Kidney (tissue), 14 donors: ENCODE data around the gene IRF2BP2. TPM values are rescaled to one million over a fixed set of nuclear protein-coding genes. Genes with fewer than 3 reads are reported as not detected.
A peak's percentile ranks its signal among the peaks of the same experiment; 100 is the strongest.
"Not testable (repeated sequence)": the region's sequence is repeated elsewhere in the genome, so short reads cannot be mapped to it uniquely, and the experiment has no call there.

ENCODE experiments used
- DNase-seq, 5 donors: peaks; one replicate each; pipeline ENCODE4 v3.0.0-alpha.2; 2013 to 2020
- FAIRE-seq: peaks from 2 replicates; lab custom pipeline; 2012; peaks lifted over from hg19 to GRCh38; lab: Jason Lieb, UNC
- H3K27ac ChIP-seq, 2 donors: one replicate each; pipeline ENCODE4 v1.7.0; 2013; ENCODE audit warnings: low read depth in 2 of 2, low read length in 2 of 2, inconsistent platforms in 1 of 2
- H3K27me3 ChIP-seq: one replicate; pipeline ENCODE4 v1.7.1; 2013; ENCODE audit warnings: low read length, inconsistent platforms; ENCODE audit not compliant: control insufficient read depth, insufficient read depth
- H3K36me3 ChIP-seq, 3 donors: one replicate each; pipeline versions ENCODE4 v1.7.0 to v1.7.1; 2013; ENCODE audit warnings: low read length in 3 of 3, control low read depth in 1 of 3, inconsistent platforms in 1 of 3; ENCODE audit not compliant: insufficient read depth in 3 of 3, control insufficient read depth in 2 of 3
- H3K4me1 ChIP-seq, 3 donors: one replicate each; pipeline versions ENCODE4 v1.7.0 to v1.7.1; 2013; ENCODE audit warnings: low read length in 3 of 3, inconsistent platforms in 1 of 3, low read depth in 1 of 3; ENCODE audit not compliant: control insufficient read depth in 2 of 3, insufficient read depth in 2 of 3
- H3K4me3 ChIP-seq, 3 donors: one replicate each; pipeline versions ENCODE4 v1.7.0 to v1.8.1; 2013; ENCODE audit warnings: low read length in 3 of 3, control low read depth in 1 of 3, inconsistent platforms in 1 of 3
- H3K9ac ChIP-seq, 3 donors: one replicate each; pipeline versions ENCODE4 v1.7.0 to v1.7.1; 2013; ENCODE audit warnings: low read length in 3 of 3, control low read depth in 1 of 3, inconsistent platforms in 1 of 3
- H3K9me3 ChIP-seq, 3 donors: one replicate each; pipeline versions ENCODE4 v1.7.0 to v1.7.1; 2013; ENCODE audit warnings: low read length in 3 of 3, control low read depth in 1 of 3, inconsistent platforms in 1 of 3; ENCODE audit not compliant: control insufficient read depth in 2 of 3, insufficient read depth in 1 of 3
- CTCF ChIP-seq: IDR thresholded peaks from 3 replicates; pipeline ENCODE4 v1.5.1; 2012; ENCODE audit warnings: mild to moderate bottlenecking, moderate library complexity, borderline replicate concordance; ENCODE audit not compliant: insufficient read depth; ENCODE audit errors: extremely low read depth
- intact Hi-C: fragments of 100-400 bp; cut with DNase I; formaldehyde crosslinking; loops from one replicate; pipeline ENCODE4 v1.11.1; 2022
- polyA plus RNA-seq: library from polyadenylated mRNA; stranded (reverse); fragments of 350-450 nt; fragmentation: Illumina TruSeq; extraction: RNeasy Lipid Tissue Mini Kit (QIAGEN cat#74804); gene quantifications from one replicate; pipeline ENCODE4 v1.2.3, GENCODE V29; 2014; ENCODE audit warnings: low read depth, low replicate concordance; ENCODE audit not compliant: insufficient read depth
- total RNA-seq: library from RNA; stranded (reverse); fragmentation: NEBNext Ultra II Directional; extraction: Animal tissue kit (Norgen Biotek cat#: 25700); gene quantifications from one replicate; pipeline ENCODE4 v1.2.1, GENCODE V29; 2021
- donor health status: control.
- donor health status: control.
- donor health status: control.
- donor health status: control.
- donor health status: control.
- donor health status: DM: yes; HTN: yes; CAD: no.
- donor health status: Normal renal cell carcinoma (clear cell type).

Gene IRF2BP2
- total and polyA plus RNA-seq, 2 donors from 2014 or later, result 53.8 to 130 TPM

GRCh38 chr1:234639961-234640360 is 30.0 kb upstream of the IRF2BP2 start:
- Histone ChIP-seq H3K27me3 (no peaks in the 10 kb centered on the region), H3K4me1 (peaks cover 7 to 15% (median 9%) of the 10 kb centered on the region in 3 donors)

DNA sequence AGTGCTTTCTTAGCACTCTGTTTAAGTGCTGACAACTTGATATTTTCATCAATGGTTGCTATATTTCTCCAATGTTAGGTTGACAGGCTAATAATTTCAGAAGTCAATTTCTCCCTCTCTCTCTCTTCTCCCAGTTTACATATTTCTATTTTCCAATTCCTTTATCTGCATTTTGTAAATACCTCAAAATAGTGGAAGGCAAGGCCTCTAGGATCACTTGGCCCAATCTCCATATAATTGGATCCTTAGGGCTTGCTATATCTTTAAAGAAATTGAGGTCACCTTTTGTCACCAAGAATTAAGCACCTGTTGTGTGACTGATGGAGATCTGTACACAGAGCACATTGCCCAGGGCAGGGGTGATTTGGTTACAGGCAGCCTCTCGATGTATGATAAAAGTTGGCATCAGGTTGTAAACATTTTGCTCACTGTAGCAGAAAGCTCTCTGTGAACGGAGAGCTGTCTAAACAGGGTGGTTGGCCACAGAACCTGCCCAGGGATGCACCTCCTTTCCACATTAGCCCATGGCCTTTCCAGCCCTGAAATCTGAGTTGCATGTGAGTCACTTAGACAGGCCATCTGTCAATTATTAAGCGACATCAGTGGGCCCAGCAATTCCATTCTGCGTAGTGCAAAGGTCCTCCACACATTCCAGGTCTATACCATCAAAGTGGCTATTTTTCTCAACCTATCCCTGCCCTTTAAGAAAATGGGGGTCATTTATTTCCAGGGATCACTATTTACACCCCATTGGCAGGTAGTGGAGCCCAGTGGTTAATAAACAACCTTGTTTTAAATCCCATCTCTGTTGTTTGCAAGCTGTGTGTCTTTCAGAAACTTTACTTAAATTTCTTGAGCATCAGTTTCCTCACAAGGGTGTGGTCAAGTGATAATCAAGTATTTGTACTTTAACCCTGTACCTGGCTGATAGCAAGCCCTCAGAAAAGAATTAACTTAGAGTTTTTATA is 29.1 kb upstream of the IRF2BP2 start:
- H3K4me1 ChIP-seq, result peaks cover 7 to 15% (median 9%) of the 10 kb centered on the region in 3 donors
- FAIRE-seq (no peak), DNase-seq (peak in 3 of 5 donors; percentile 59 to 82 (median 75))
- no peak for TF ChIP-seq CTCF
- intact Hi-C loops, result no loop called here
- no peaks in the 10 kb centered on the region for H3K9me3 ChIP-seq
- no peak overlapping the region for H3K4me3 ChIP-seq
- H3K27me3 ChIP-seq, result no peaks in the 10 kb centered on the region
- peak overlapping the region; percentile 10 to 58 for H3K27ac ChIP-seq
- H3K9ac ChIP-seq, result no peak overlapping the region
- no peaks in the 10 kb centered on the region for H3K36me3 ChIP-seq

More at GRCh38 chr1:234639961-234640360, 30.0 kb upstream of the IRF2BP2 start:
- DNase-seq, result no peak
- no peak for FAIRE-seq
- peak overlapping the region; percentile 5 to 10 for H3K27ac ChIP-seq
- H3K9me3 ChIP-seq, result no peaks in the 10 kb centered on the region
- intact Hi-C loops, result no loop called here
- H3K36me3 ChIP-seq, result no peaks in the 10 kb centered on the region
- no peak overlapping the region for H3K9ac ChIP-seq
- no peak for TF ChIP-seq CTCF
- no peak overlapping the region for H3K4me3 ChIP-seq

GRCh38 chr1:234634922-234635321 is 24.9 kb upstream of the IRF2BP2 start:
- H3K27me3 ChIP-seq, FAIRE-seq, H3K36me3 ChIP-seq, DNase-seq, intact Hi-C loops, H3K4me1 ChIP-seq, H3K27ac ChIP-seq, H3K9me3 ChIP-seq, H3K4me3 ChIP-seq, H3K9ac ChIP-seq: not testable (repeated sequence)

- H3K4me3 ChIP-seq, result no peak overlapping the region
- no peaks in the 10 kb centered on the region for H3K36me3 ChIP-seq
- H3K27me3 ChIP-seq, result no peaks in the 10 kb centered on the region
- FAIRE-seq (no peak), DNase-seq (no peak)
- intact Hi-C loops, result no loop called here
- H3K4me1 ChIP-seq, result peaks cover 0 to 5% (median 0%) of the 10 kb centered on the region in 3 donors
- H3K27ac ChIP-seq, result no peak overlapping the region
- no peaks in the 10 kb centered on the region for H3K9me3 ChIP-seq
- no peak overlapping the region for H3K9ac ChIP-seq
- TF ChIP-seq CTCF, result no peak
These were observed 24.4 kb upstream of the IRF2BP2 start for GRCh38 chr1:234634387-234634786.
